ENCODE data around the gene DGCR8.

The DGCR8 gene

GRCh38 chr22:20112623-20113511 is 32.8 kb downstream of the DGCR8 start:
- DNase-seq: no peak

- DNase-seq: no peak
Observed at GRCh38 chr22:20113551-20114310, 33.7 kb downstream of the DGCR8 start.

- DNase-seq: no peak
Observed at GRCh38 chr22:20114506-20115475, 34.8 kb downstream of the DGCR8 start.

GRCh38 chr22:20115691-20116375 is 35.8 kb downstream of the DGCR8 start, which contains the start of gene RANBP1:
TSS of gene RANBP1 (plus strand) at chr22:20116104. CDS start at chr22:20116185, 81 bp downstream.
- no peak for DNase-seq

- no peak for DNase-seq
Observed at GRCh38 chr22:20116376-20116950, 36.4 kb downstream of the DGCR8 start.

GRCh38 chr22:20116951-20117632 is 37.1 kb downstream of the DGCR8 start, which contains the start of gene TRMT2A:
TSS of gene TRMT2A (minus strand) at chr22:20117226. CDS start at chr22:20116906, 320 bp downstream.
- peak; percentile 86 for DNase-seq

GRCh38 chr22:20117633-20118299 is 37.7 kb downstream of the DGCR8 start:
- no peak for DNase-seq

GRCh38 chr22:20118300-20119020 is 38.4 kb downstream of the DGCR8 start:
- DNase-seq: no peak

- no peak for DNase-seq
Observed at GRCh38 chr22:20121856-20122415, 41.9 kb downstream of the DGCR8 start.

GRCh38 chr22:20123366-20124082 is 43.5 kb downstream of the DGCR8 start:
- no peak for DNase-seq

GRCh38 chr22:20124083-20124787 is 44.2 kb downstream of the DGCR8 start:
- no peak for DNase-seq

- no peak for DNase-seq
Observed at GRCh38 chr22:20125201-20126174, 45.4 kb downstream of the DGCR8 start.

GRCh38 chr22:20126284-20127029 is 46.4 kb downstream of the DGCR8 start:
- no peak for DNase-seq

- no peak for DNase-seq
Observed at GRCh38 chr22:20127318-20127868, 47.4 kb downstream of the DGCR8 start.

- DNase-seq: no peak
Observed at GRCh38 chr22:20127869-20128618, 48.0 kb downstream of the DGCR8 start.

Data from NCI-H526 treated with DMSO at 0.1 percent for 48 hours (cell line).